NOMO-1 (cell line): ENCODE measurements around the gene ALDH16A1.
"Not testable (repeated sequence)": the region's sequence is repeated elsewhere in the genome, so short reads cannot be mapped to it uniquely, and the experiment has no call there.

Source experiments
- DNase-seq, 2 experiments: peaks; one replicate each; lab custom pipeline; 2025; ENCODE audit not compliant: unreplicated experiment in 2 of 2; lab: John Stamatoyannopoulos, UW

Gene ALDH16A1

DNA sequence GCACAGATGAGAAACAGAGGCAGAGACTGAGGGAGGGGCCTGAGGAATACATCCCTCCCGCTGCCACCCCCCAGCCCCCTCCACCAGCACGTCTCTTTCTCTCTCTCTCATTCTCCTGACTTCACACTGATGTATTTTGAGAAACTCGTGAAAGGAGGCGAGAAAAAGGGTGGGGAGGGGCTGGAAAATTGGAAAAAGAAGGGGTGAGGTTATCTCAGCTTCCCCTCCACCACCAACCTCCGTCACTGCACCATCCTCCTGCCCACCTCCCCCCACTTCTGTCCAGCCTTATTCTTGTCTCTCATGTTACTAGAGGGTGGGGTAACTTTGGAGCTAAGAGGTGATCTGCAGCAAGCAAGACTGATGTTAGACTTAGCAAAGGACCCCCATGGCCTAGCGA lies 13.2 kb upstream of the ALDH16A1 start:
- no peak for DNase-seq

- no peak for DNase-seq
Observed at GRCh38 chr19:49440439-49441209, 12.4 kb upstream of the ALDH16A1 start.

DNA sequence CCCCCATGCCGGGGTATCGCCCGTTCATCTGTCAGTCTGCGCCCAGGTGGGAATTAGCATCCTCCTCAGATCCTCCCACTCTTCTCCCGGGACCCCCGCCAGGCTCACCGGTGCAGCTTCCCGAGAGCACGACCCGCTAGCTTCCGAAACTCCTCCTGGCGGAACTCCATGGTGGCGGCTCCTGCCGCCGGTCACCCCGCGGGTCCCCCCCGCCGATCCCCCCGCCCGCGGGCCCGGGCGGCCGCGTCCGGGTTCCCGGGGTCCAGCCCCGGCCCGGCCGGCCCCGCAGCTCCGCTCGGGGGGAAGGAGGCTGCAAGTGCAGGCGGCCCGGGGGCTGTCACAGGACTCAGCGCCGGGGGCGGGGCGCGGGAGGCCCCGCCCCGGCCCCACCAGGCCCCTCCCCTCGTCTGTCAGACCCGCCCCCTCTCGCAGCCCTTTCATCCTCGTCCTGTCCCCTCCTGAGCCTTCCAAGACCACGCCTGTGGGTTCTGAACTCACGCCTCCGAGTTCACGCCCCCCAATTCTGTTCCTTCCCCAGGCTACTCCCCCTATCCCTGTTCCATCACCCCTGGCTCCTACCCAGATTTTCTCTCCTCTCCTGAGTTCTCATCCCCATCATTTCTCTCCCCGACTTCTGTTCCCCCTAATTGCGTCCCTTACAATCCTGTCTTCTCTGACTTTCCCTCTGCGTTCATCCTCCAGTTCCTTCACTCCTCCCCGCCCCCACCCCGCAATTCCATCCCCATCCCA lies 11.6 kb upstream of the ALDH16A1 start, which contains the start of gene SLC17A7:
Gene SLC17A7 (minus strand): TSS at position 318 of the 750 bp plus-strand sequence. CDS start 148 bp downstream, at position 170.
- no peak for DNase-seq

- no peak for DNase-seq
Observed at GRCh38 chr19:49441960-49442350, 11.1 kb upstream of the ALDH16A1 start.

DNA sequence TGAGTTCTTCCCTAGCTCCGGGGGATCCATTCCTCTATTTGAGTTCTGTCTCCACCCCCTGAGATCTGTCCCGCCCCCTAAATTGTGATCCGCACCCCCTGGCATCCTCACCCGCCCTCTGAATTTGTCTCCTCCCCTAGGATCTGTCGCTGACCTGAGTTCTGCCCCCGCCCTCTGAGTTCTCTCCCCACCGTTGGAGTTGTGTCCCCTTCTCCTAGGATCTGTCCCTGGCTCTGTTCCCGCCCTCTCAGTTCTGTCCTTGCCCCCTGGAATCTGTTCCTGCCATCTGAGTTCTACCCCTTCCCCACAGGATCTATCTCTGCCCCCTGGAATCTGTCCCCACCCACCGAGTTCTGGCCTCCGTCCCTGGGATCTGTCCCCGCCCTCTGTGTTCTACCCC lies 10.7 kb upstream of the ALDH16A1 start:
- DNase-seq = no peak

DNA sequence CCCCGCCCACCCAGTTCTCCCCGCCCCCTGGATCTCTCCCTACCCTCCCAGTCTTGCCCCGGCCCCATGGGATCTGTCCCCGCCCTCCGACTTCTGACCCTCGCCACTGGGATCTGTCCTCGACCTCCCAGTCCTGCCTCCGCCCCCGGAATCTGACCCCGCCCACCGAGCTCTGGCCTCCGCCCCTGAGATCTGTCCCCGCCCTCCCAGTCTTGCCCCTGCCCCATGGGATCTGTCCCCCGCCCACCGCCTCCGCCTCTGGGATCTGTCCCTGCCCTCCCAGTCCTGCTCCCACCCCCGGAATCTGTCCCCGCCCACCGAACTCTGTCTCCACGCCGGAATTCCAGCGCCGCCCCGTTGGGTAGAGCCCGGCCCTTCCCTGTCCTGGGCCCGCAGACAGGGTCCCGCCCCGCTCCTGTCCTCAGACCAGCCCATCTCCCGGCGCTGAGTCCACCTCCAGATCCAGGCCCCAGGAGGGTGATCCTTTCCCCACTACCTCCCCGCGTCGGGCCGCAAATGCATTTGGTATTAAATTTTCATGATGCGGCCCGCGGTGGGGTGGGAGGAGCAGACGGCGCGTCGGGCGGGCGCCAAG lies 10.2 kb upstream of the ALDH16A1 start:
- DNase-seq = peak in 1 of 2 experiments; percentile 72

GRCh38 chr19:49443366-49444099 lies 9.5 kb upstream of the ALDH16A1 start:
- peak; percentile 89 to 90 for DNase-seq

GRCh38 chr19:49444100-49444700 lies 8.8 kb upstream of the ALDH16A1 start:
- DNase-seq = not testable (repeated sequence)

GRCh38 chr19:49445997-49446396 lies 7.0 kb upstream of the ALDH16A1 start:
- DNase-seq = no peak

- DNase-seq = no peak
Observed at GRCh38 chr19:49447485-49448431, 5.3 kb upstream of the ALDH16A1 start.

DNA sequence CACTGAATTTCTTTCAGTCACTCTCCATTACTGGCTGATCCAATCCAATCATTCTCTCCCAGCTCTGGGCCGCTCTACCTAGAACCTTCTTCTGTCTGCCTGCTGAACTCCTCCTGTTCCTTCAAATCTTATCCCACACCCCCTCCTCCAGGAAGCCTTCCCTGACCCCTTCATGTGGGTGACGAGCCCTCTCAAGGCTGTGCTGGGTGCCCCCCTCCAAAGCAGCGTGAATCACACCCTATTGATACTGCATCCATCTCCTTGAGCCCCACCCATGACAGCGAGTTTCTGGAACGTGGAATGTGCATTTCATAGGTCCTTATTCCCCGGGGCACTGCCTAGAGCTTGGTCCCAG lies 4.6 kb upstream of the ALDH16A1 start:
- no peak for DNase-seq

- DNase-seq = no peak
Observed at GRCh38 chr19:49450405-49450804, 2.6 kb upstream of the ALDH16A1 start.

- DNase-seq = peak; percentile 95 to 99
Observed at GRCh38 chr19:49451430-49452181, 1.4 kb upstream of the ALDH16A1 start, which contains the start of gene PIH1D1. Gene PIH1D1, minus strand, starts transcription at chr19:49451814. Its CDS starts 240 bp downstream, at chr19:49451574.

GRCh38 chr19:49453757-49454240 lies 774 bp downstream of the ALDH16A1 start:
- no peak for DNase-seq

DNA sequence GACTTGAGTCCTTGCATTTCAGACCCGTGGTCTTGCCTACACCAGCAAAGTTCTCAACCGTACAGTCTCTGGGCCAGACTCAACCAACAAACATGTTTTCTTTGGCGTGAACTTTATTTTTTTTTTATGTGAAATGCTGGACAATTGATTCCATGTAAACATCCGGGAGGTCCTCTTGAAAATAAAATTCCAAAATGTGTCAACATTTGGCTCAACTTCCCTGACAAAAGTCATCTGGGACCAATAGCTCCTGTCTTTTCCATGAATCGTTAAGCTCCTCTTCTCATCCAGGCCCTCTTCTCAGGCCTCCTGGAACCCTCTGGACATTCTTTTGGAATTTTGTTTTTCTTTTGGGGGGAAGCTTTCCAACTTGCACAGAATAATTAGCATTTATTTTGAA lies 2.7 kb downstream of the ALDH16A1 start:
- DNase-seq = no peak

DNA sequence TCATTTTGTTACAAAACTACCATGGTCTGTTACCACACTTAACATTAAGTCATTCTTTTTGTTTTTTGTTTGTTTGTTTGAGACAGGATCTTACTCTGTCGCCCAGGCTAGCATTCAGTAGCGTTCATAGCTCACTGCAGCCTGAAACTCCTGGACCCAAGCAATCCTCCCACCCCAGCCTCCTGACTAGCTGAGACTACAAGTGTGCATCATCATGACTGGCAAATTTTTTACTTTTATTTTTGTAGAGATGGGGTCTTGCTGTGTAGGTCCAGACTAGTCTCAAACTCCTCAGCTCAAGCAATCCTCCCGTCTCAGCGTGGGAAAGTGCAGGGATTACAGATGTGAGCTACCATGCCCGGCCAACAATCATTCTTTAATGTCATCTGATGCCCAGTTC lies 3.3 kb downstream of the ALDH16A1 start:
- no peak for DNase-seq

DNA sequence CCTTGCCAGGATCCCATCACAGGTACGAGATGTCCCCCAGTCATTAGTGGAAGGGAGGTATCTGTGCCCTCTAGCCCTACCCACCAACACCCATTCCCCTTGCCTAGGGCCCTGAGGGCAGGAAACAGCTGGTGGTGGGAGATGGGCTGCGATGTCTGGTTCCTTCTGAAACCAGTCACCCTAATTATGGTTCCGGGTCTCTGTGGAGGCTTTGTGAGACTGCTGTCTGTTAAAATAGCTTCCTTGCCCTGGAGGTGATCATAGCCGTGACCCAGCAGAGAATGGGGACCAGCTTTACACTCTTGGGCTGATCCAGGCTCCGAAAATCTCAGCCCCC lies 5.5 kb downstream of the ALDH16A1 start:
- no peak for DNase-seq

DNA sequence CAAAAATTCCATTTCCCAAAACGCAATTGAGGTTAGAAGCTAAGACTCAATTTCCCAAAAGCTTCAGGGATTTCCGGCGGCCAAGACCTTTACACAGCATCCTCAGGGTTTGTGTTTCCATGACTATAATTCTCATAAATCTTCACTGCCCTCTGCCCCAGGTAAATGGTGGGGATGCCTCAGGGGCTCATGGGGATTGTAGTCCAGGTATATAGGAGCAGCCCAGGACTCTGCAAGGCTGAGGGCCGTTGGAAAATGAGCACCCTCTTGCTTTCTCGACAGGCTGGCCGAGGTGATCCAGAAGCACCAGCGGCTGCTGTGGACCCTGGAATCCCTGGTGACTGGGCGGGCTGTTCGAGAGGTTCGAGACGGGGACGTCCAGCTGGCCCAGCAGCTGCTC lies 6.4 kb downstream of the ALDH16A1 start:
- DNase-seq = no peak

GRCh38 chr19:49461130-49461529 lies 8.1 kb downstream of the ALDH16A1 start:
- not testable (repeated sequence) for DNase-seq
